Forelimb muscle (tissue), 1 donor: Measurements from ENCODE around the gene HDAC8. TPM values are rescaled to one million over a fixed set of nuclear protein-coding genes. Genes with fewer than 3 reads are reported as not detected.

Experiments
- DNase-seq: peaks from one replicate; pipeline ENCODE4 v3.0.0-alpha.2; 2013; ENCODE audit warnings: low read depth
- polyA plus RNA-seq: library from polyadenylated mRNA; unstranded; fragments of 120-200 nt; gene quantifications from one replicate; pipeline ENCODE4 v1.2.1, GENCODE V29; 2013; ENCODE audit not compliant: insufficient read length

HDAC8 gene
- polyA plus RNA-seq, 1 donor: 19.2 TPM

DNA sequence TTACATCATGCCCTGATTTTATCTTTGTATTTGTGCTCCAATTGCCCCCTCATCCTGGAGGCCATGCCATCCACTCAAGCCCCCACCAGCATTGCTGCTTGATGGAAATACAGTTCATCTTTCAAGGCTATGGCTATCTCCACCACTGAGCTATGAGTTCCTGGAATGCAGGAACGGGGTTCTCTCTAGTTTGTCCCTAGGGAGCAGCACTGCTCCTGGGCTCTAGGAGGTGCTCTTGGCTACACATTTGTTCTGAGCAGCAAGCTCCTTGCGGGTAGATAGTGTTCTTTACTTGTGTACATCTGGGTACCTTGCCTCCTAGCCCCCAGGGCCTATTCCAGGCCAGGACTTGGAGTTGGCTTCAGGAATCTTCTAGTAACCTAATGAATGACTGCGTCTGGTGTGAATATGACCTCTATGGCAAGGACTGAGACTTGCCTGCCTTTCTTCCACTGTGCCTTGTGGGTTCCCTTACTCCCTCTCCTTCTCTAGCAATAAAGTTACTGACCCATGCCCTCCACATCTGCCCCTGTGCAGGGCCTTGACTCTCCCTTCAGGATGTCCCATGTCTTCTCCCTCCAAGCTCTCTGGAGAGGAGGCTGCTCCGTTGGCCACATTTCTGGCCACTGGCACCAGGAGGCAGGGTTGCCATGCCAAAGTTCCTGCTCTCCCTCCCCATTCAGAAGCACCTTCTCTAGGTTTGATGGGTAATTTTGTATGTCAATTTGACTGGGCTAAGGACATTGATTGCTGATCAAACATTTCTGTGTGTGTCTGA, 274.5 kb downstream of the HDAC8 start:
- DNase-seq: no peak

DNA sequence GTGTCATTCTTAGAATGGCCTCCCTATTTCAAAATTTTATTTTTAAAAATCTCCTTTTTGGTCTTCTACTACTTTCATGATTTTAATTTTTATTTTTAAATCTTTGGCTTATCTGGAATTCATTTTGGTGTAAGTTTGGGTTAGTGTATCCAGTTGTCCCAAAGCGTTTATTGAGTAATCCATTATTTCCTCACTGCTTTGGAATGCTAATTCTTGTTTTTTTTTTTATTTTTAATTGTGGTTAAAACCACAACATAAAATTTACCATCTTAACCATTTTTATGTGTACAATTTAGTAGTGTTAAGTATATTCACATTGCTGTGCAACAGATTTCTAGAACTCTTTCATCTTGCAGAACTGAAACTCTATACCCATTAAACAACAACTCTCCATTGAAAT, 275.7 kb downstream of the HDAC8 start:
- no peak for DNase-seq

DNA sequence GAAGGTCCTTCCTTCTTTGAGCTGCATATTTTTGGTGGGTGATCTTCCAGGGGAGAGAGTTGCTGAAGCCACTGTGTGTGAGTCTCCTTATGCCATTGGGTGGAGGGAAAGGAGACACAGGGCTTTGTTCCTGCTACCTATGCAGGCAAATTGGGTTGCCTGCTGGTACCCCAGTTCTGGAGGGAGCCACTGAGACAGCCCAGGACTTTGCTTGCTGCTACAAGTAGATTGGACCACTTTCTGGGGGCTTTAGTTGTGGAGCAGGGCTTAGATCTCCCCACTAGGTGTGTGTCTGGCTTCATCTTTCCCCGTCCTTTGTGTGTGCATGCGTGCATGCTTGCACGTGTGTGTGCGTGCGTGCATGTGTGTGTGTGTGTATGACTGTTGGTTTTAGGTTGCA, 276.9 kb downstream of the HDAC8 start:
- DNase-seq: no peak

DNA sequence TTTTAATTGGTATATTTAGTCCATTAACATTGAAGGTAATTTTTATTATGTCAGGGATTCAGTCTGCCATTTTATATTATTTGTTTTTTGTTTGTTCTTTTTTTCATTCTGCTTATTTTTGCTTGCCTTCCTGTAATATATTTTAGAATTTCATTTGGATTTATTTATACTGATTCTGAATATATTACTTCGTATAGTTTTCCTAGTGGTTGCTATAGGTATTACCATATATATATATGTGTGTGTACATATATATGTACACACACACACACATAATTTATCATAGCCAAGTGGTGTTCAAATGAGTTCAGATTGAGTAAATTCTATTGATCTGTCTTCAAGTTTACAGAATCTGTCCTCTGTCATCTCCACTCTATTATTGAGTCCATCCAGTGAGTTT, 278.1 kb downstream of the HDAC8 start:
- no peak for DNase-seq

DNA sequence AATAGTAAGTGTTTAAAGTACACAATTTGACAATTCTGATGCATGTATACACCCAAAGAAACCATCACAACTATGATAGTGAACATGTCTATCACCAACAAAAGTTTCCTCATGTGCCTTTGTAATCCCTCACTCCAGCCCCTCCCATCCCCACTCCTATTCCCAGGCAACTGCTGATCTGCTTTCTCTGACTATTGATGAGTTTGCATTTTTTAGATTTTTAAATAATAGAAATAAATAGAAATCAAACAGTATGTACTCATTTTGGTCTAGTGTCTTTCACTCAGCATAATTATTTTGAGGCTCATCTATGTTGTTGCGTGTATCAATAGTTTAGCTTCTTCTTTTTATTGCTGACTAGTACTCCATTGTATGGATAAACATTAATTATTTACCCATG, 290.3 kb downstream of the HDAC8 start:
- no peak for DNase-seq

DNA sequence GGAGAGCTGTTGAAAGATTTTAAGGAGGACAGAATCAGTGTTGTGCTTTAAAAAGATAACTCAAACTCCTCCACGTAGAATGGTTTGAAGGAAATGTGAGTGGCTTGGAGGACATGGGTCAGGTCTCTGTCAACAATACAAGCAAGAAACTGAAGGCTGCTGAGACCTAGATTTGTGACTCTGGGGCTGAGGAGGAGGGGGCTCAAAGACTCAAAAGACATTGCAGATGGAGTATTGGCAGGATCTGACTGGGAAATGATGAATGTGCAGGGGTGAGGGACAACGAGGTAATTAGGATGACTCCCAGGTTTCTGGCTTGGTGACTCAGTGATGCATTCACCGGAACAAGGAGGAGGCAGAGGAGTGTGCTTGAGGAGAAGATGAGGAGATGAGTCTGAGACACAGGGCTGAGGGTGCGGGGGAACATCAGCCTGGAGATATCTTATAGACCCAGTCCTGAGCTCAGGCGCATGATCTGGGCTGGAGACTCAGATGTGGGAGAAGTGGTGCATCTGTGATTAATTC, 292.3 kb downstream of the HDAC8 start:
- no peak for DNase-seq

Other genes with a start within 250 kb of the HDAC8 start
- 3.0 TPM for gene PHKA1, start 141.5 kb upstream of the HDAC8 start, polyA plus RNA-seq
- 0.34 TPM for gene DMRTC1B, start 204.0 kb upstream of the HDAC8 start, polyA plus RNA-seq
- gene FAM236B, start 209.8 kb upstream of the HDAC8 start, polyA plus RNA-seq: not detected
- not detected for gene FAM236D, start 235.4 kb upstream of the HDAC8 start, polyA plus RNA-seq